BE2C (cell line): ENCODE measurements around the gene KCNJ1.

Source experiments
- DNase-seq: peaks from one replicate; pipeline ENCODE4 v3.0.0-alpha.2; 2020
- H3K27me3 ChIP-seq: fragments of 250-450 bp; sonication (Bioruptor Pico); 2 replicates; pipeline ENCODE4 v1.5.1; 2020; ENCODE audit warnings: mild to moderate bottlenecking
- H3K36me3 ChIP-seq: fragments of 250-450 bp; sonication (Bioruptor Pico); 2 replicates; pipeline ENCODE4 v1.5.1; 2020; ENCODE audit warnings: mild to moderate bottlenecking
- H3K4me1 ChIP-seq: fragments of 250-450 bp; sonication (Bioruptor Pico); 2 replicates; pipeline ENCODE4 v1.5.1; 2020
- H3K4me3 ChIP-seq: 2 replicates; pipeline ENCODE4 v1.5.1; 2011; ENCODE audit warnings: low read depth, low read length
- H3K9me3 ChIP-seq: fragments of 250-450 bp; sonication (Bioruptor Pico); 2 replicates; pipeline ENCODE4 v1.5.1; 2020
- CTCF ChIP-seq: IDR thresholded peaks from 2 replicates; pipeline ENCODE4 v1.5.1; 2012; ENCODE audit warnings: mild to moderate bottlenecking, low read depth, low read length

The KCNJ1 gene

GRCh38 chr11:128907585-128907984 lies 40.5 kb upstream of the KCNJ1 start:
- Histone ChIP-seq H3K36me3 (no peaks in the 10 kb centered on the region), H3K27me3 (peaks cover 21% of the 10 kb centered on the region), H3K9me3 (no peaks in the 10 kb centered on the region), H3K4me1 (peaks cover 4% of the 10 kb centered on the region; the same call in 1 of the 2 replicates), H3K4me3 (no peak overlapping the region)
- DNase-seq: no peak
- no peak for TF ChIP-seq CTCF

- DNase-seq: no peak
- peaks cover 4% of the 10 kb centered on the region; the same call in 1 of the 2 replicates for H3K4me1 ChIP-seq
- no peak for TF ChIP-seq CTCF
- H3K27me3 ChIP-seq: peaks cover 33% of the 10 kb centered on the region
- H3K4me3 ChIP-seq: no peak overlapping the region
- H3K36me3 ChIP-seq: no peaks in the 10 kb centered on the region
- H3K9me3 ChIP-seq: no peaks in the 10 kb centered on the region
Observed at GRCh38 chr11:128906185-128907050, 39.3 kb upstream of the KCNJ1 start.

- peaks cover 4% of the 10 kb centered on the region; the same call in 1 of the 2 replicates for H3K4me1 ChIP-seq
Observed at GRCh38 chr11:128905345-128906184, 38.5 kb upstream of the KCNJ1 start.

GRCh38 chr11:128904656-128905344 lies 37.7 kb upstream of the KCNJ1 start:
- DNase-seq: peak; percentile 51
- no peak for TF ChIP-seq CTCF
- Histone ChIP-seq H3K9me3 (no peaks in the 10 kb centered on the region), H3K4me3 (peak overlapping the region; percentile 48), H3K36me3 (no peaks in the 10 kb centered on the region), H3K27me3 (peaks cover 36% of the 10 kb centered on the region), H3K4me1 (peaks cover 4% of the 10 kb centered on the region; the same call in 1 of the 2 replicates)

More at GRCh38 chr11:128905345-128906184, 38.5 kb upstream of the KCNJ1 start:
- Histone ChIP-seq H3K27me3 (peaks cover 36% of the 10 kb centered on the region), H3K36me3 (no peaks in the 10 kb centered on the region), H3K9me3 (no peaks in the 10 kb centered on the region), H3K4me3 (peak overlapping the region; percentile 48)
- peak; percentile 49 for TF ChIP-seq CTCF
- peak; percentile 49 for DNase-seq

- no peak for TF ChIP-seq CTCF
- Histone ChIP-seq H3K36me3 (no peaks in the 10 kb centered on the region), H3K4me1 (peaks cover 4% of the 10 kb centered on the region; the same call in 1 of the 2 replicates), H3K27me3 (peaks cover 36% of the 10 kb centered on the region), H3K4me3 (no peak overlapping the region), H3K9me3 (no peaks in the 10 kb centered on the region)
- no peak for DNase-seq
Observed at GRCh38 chr11:128904303-128904655, 37.2 kb upstream of the KCNJ1 start.
